ENCODE data around the gene TAF1.
"Not testable (repeated sequence)": the region's sequence is repeated elsewhere in the genome, so short reads cannot be mapped to it uniquely, and the experiment has no call there.

TAF1 gene

GRCh38 chrX:71439420-71439819, 73.3 kb downstream of the TAF1 start (continued):
- no peak for TF ChIP-seq BACH2 (CRISPR knock-in tag; IDR thresholded peaks at IDR 0.05; ENCODE audit: borderline replicate concordance)
- TF ChIP-seq, protein P1, sequence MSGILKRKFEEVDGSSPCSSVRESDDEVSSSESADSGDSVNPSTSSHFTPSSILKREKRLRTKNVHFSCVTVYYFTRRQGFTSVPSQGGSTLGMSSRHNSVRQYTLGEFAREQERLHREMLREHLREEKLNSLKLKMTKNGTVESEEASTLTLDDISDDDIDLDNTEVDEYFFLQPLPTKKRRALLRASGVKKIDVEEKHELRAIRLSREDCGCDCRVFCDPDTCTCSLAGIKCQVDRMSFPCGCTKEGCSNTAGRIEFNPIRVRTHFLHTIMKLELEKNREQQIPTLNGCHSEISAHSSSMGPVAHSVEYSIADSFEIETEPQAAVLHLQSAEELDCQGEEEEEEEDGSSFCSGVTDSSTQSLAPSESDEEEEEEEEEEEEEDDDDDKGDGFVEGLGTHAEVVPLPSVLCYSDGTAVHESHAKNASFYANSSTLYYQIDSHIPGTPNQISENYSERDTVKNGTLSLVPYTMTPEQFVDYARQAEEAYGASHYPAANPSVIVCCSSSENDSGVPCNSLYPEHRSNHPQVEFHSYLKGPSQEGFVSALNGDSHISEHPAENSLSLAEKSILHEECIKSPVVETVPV (CRISPR knock-in tag; IDR thresholded peaks at IDR 0.05), result no peak
- no peak for TF ChIP-seq PPARA (CRISPR knock-in tag; IDR thresholded peaks at IDR 0.05; ENCODE audit: borderline replicate concordance)
- TF ChIP-seq SNAI2 (CRISPR knock-in tag; IDR thresholded peaks at IDR 0.05), result no peak
- TF ChIP-seq, protein P2, sequence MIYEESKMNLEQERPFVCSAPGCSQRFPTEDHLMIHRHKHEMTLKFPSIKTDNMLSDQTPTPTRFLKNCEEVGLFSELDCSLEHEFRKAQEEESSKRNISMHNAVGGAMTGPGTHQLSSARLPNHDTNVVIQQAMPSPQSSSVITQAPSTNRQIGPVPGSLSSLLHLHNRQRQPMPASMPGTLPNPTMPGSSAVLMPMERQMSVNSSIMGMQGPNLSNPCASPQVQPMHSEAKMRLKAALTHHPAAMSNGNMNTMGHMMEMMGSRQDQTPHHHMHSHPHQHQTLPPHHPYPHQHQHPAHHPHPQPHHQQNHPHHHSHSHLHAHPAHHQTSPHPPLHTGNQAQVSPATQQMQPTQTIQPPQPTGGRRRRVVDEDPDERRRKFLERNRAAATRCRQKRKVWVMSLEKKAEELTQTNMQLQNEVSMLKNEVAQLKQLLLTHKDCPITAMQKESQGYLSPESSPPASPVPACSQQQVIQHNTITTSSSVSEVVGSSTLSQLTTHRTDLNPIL (CRISPR knock-in tag; IDR thresholded peaks at IDR 0.05; ENCODE audit: low read depth), result no peak
- TF ChIP-seq ZNF565 (CRISPR knock-in tag; conservative IDR thresholded peaks at IDR 0.05; ENCODE audit: low read depth), result no peak
- TF ChIP-seq ZNF8 (CRISPR knock-in tag; IDR thresholded peaks at IDR 0.05), result no peak
- no peak for TF ChIP-seq CSDC2 (CRISPR knock-in tag; IDR thresholded peaks at IDR 0.05)

DNA sequence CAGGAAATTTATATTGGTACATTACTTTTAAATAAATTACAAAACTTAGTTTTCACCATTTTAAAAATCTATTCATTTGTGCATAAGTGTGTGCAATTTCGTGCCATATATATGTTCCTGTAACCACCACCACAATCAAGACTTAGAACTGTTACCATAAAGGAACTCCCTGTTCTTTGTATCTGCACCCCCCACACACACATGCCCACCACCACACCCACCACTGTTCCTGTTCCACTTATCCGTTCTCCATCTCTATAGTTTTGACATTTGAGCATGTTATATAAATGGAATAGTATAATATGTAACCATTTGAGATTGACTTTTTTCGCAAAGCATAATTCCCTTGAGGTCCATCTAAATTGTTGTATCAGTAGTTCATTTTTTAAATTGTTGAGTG, 73.7 kb downstream of the TAF1 start:
- ATAC-seq, result no peak
- no peak for TF ChIP-seq TCF4 (CRISPR knock-in tag; IDR thresholded peaks at IDR 0.05; ENCODE audit: borderline replicate concordance)
- TF ChIP-seq, protein P2 (CRISPR knock-in tag; IDR thresholded peaks at IDR 0.05; ENCODE audit: low read depth), result no peak
- no peak for TF ChIP-seq GLIS3 (CRISPR knock-in tag; IDR thresholded peaks at IDR 0.05)
- no peak for TF ChIP-seq ZFP30 (CRISPR knock-in tag; IDR thresholded peaks at IDR 0.05)
- no peak for TF ChIP-seq ZC3H10 (CRISPR knock-in tag; IDR thresholded peaks at IDR 0.05)
- no peak for TF ChIP-seq BACH2 (CRISPR knock-in tag; IDR thresholded peaks at IDR 0.05; ENCODE audit: borderline replicate concordance)
- TF ChIP-seq, protein P1 (CRISPR knock-in tag; IDR thresholded peaks at IDR 0.05), result no peak
- no peak for TF ChIP-seq SNAI2 (CRISPR knock-in tag; IDR thresholded peaks at IDR 0.05)
- no peak for TF ChIP-seq ESRRG (CRISPR knock-in tag; IDR thresholded peaks at IDR 0.05)

DNA sequence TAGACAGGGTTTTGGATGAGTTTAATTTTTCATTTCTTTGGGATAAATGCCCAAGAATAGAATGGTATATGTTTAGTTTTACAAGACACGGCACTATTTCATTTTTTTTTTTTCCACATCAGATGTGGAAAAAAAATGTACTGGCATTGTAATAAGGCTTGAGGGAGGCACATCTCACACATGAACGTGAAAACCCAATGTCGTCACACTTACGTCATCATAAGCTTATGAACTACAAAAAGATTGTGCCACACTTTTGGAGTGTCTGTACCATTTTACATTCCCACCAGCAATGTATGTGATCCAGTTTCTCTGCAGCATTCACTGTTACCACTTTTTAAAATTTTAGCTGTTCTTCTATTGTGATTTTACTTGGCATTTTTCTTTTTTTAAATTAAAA, 74.2 kb downstream of the TAF1 start:
- no peak for ATAC-seq
- no peak for TF ChIP-seq ZFP30 (CRISPR knock-in tag; IDR thresholded peaks at IDR 0.05)
- no peak for TF ChIP-seq ISL1 (CRISPR knock-in tag; IDR thresholded peaks at IDR 0.05)
- TF ChIP-seq RARB (CRISPR knock-in tag; IDR thresholded peaks at IDR 0.05), result no peak
- TF ChIP-seq SNAI2 (CRISPR knock-in tag; IDR thresholded peaks at IDR 0.05), result no peak
- TF ChIP-seq, protein P1 (CRISPR knock-in tag; IDR thresholded peaks at IDR 0.05), result no peak
- no peak for TF ChIP-seq ZNF70 (CRISPR knock-in tag; IDR thresholded peaks at IDR 0.05)
- TF ChIP-seq TCF4 (CRISPR knock-in tag; IDR thresholded peaks at IDR 0.05; ENCODE audit: borderline replicate concordance), result no peak
- TF ChIP-seq, protein P2 (CRISPR knock-in tag; IDR thresholded peaks at IDR 0.05; ENCODE audit: low read depth), result no peak
- no peak for TF ChIP-seq ZNF565 (CRISPR knock-in tag; conservative IDR thresholded peaks at IDR 0.05; ENCODE audit: low read depth)
- TF ChIP-seq TSHZ2 (CRISPR knock-in tag; IDR thresholded peaks at IDR 0.05), result no peak

DNA sequence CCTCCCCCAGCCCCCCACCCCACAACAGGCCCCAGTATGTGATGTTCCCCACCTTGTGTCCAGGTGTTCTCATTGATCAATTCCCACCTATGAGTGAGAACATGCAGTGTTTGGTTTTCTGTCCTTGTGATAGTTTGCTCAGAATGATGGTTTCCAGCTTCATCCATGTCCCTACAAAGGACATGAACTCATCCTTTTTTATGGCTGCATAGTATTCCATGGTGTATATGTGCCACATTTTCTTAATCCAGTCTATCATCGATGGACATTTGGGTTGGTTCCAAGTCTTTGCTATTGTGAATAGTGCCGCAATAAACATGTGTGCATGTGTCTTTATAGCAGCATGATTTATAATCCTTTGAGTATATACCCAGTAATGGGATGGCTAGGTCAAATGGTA, 75.7 kb downstream of the TAF1 start:
- not testable (repeated sequence) for ATAC-seq

Measured in SK-N-SH treated with all-trans-retinoic acid at 6 μM for 48 hours (cell line).